HL-60 (cell line): ENCODE results near the gene SPPL2C.
"Not testable (repeated sequence)": the region's sequence is repeated elsewhere in the genome, so short reads cannot be mapped to it uniquely, and the experiment has no call there.

Source experiments
- DNase-seq, 2 experiments: peaks; one replicate each; pipeline ENCODE4 v3.0.0-alpha.2; 2010 to 2020; ENCODE audit warnings: low read depth in 1 of 2, low spot score in 1 of 2
- H3K27ac ChIP-seq: fragments of 250-450 bp; sonication (Bioruptor Pico); replicated peaks from 2 replicates; pipeline ENCODE4 v1.5.1; 2020; ENCODE audit warnings: mild to moderate bottlenecking, moderate library complexity
- H3K27me3 ChIP-seq: fragments of 250-450 bp; sonication (Bioruptor Pico); 2 replicates; pipeline ENCODE4 v1.5.1; 2021; ENCODE audit warnings: mild to moderate bottlenecking, moderate library complexity; ENCODE audit not compliant: insufficient read depth, poor library complexity, severe bottlenecking
- H3K4me3 ChIP-seq: replicated peaks from 2 replicates; pipeline ENCODE4 v1.5.1; 2011; ENCODE audit warnings: mild to moderate bottlenecking, control low read depth, low read length; ENCODE audit not compliant: insufficient read depth
- CTCF ChIP-seq: IDR thresholded peaks from one replicate; pipeline ENCODE4 v1.5.1; 2011; ENCODE audit warnings: low read length, control low read depth, inconsistent platforms; ENCODE audit not compliant: insufficient read depth
- GABPA ChIP-seq: IDR thresholded peaks from 2 replicates; pipeline ENCODE4 v1.6.1; 2012; ENCODE audit warnings: low read depth
- POLR2AphosphoS5 ChIP-seq: IDR thresholded peaks from 2 replicates; pipeline ENCODE4 v1.6.1; 2012; ENCODE audit warnings: low read depth
- REST ChIP-seq: IDR thresholded peaks from 2 replicates; pipeline ENCODE4 v1.6.1; 2012; ENCODE audit warnings: low read depth; ENCODE audit not compliant: insufficient replicate concordance
- SPI1 ChIP-seq: IDR thresholded peaks from 2 replicates; pipeline ENCODE4 v1.6.1; 2012; ENCODE audit warnings: low read depth, mild to moderate bottlenecking, borderline replicate concordance

SPPL2C gene

GRCh38 chr17:45855691-45856336, 11.1 kb downstream of the SPPL2C start:
- DNase-seq, result no peak
- H3K27me3 ChIP-seq, result peaks cover 4% of the 10 kb centered on the region
- TF ChIP-seq POLR2AphosphoS5, result no peak
- TF ChIP-seq SPI1, result no peak
- TF ChIP-seq REST, result no peak
- H3K27ac ChIP-seq, result no peak overlapping the region
- H3K4me3 ChIP-seq, result no peak overlapping the region

- TF ChIP-seq CTCF (no peak), REST (peak; percentile 97), POLR2AphosphoS5 (no peak)
- no peak overlapping the region for H3K4me3 ChIP-seq
- H3K27ac ChIP-seq, result no peak overlapping the region
- DNase-seq, result no peak
- H3K27me3 ChIP-seq, result peaks cover 3% of the 10 kb centered on the region
These were observed 13.5 kb downstream of the SPPL2C start for GRCh38 chr17:45857977-45858708.

- DNase-seq, result no peak
- no peak overlapping the region for H3K27ac ChIP-seq
- no peak for TF ChIP-seq CTCF
- no peak for TF ChIP-seq POLR2AphosphoS5
- TF ChIP-seq SPI1, result no peak
- TF ChIP-seq GABPA, result no peak
- TF ChIP-seq REST, result no peak
- peaks cover 8% of the 10 kb centered on the region for H3K27me3 ChIP-seq
- no peak overlapping the region for H3K4me3 ChIP-seq
These were observed 16.5 kb downstream of the SPPL2C start for GRCh38 chr17:45861165-45861564.

- H3K27ac ChIP-seq, H3K27me3 ChIP-seq, DNase-seq, H3K4me3 ChIP-seq: not testable (repeated sequence)
These were observed 17.4 kb downstream of the SPPL2C start for GRCh38 chr17:45862127-45862526.
